GM18498 (cell line): ENCODE measurements around the gene AMPD3.

Source experiments
- ATAC-seq: cut with Tn5 transposase; IDR thresholded peaks from one replicate; pipeline ENCODE4 v1.9.1; 2021; ENCODE audit warnings: mild to moderate bottlenecking, moderate library complexity; ENCODE audit not compliant: unreplicated experiment

Gene AMPD3

DNA sequence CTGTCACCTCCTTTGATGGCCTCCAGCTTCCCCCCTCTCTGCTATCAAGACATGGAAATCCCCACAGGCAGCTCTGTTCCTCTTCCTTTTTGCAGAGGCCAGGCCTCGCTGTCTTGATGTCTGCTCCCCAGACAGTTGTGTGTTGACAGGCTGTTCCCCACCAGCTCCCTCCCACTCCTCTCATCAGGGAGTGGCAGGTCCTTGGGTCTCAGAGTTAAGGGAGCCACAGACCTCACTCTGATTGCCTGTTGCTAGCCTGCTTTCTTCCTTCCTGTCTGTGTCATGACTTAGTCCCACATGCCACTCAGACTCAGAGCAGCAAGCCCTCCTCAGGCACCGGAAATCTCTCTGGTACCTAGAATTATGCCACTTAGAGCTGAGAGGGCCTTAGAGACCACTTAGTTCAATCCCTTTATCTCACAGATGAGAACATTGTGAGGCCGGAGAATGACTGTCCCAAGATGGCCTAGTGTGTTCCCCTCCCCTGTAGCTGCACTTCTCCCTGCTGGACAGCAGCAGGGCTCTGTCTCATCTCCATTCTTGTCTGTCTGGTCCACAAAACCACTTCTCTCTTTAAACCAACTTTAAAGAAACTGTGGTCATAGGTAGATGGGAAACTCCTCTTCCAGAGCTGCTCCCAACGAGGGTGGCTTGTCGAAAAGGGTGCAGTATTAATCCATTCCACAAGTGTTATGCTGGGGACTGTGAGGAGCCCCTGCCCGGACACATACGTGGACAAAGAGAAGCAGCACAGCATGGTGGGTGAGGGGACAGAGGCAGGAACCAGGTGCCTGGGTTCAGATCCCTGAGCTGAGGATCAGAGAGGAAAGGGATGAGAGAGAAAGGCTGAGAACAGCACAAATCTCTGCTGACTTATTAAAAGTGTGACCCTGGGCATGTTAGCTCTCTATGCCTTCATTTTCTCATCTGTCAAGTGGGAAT is 4.2 kb downstream of the AMPD3 start:
- peak; percentile 51 for ATAC-seq

GRCh38 chr11:10460611-10461275 is 5.7 kb downstream of the AMPD3 start:
- peak; percentile 26 for ATAC-seq

GRCh38 chr11:10461276-10461790 is 6.3 kb downstream of the AMPD3 start:
- no peak for ATAC-seq

- no peak for ATAC-seq
Observed at GRCh38 chr11:10462746-10463300, 7.8 kb downstream of the AMPD3 start.

GRCh38 chr11:10473371-10473770 is 18.3 kb downstream of the AMPD3 start:
- no peak for ATAC-seq

GRCh38 chr11:10474551-10474950 is 19.5 kb downstream of the AMPD3 start:
- no peak for ATAC-seq

GRCh38 chr11:10476342-10476741 is 21.3 kb downstream of the AMPD3 start:
- no peak for ATAC-seq

- ATAC-seq: no peak
Observed at GRCh38 chr11:10476927-10477689, 22.0 kb downstream of the AMPD3 start.

DNA sequence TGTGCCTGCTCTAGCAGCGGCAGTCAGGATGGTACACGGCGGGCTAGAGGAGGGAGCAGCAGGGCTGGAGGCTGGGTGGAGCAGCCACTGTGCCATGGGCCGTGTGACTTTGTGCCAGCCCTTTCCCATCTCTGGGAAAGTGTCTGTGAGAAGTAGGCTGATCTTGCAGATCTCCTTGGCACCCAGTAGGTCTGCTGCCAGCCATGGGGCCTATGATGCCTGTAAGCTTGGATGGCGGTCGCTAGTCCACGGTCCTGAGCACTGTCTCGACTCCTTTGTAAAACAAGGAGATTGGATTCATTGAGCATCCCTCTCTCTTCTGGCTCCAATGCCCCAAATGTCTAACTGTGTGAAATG is 22.6 kb downstream of the AMPD3 start:
- no peak for ATAC-seq

- ATAC-seq: no peak
Observed at GRCh38 chr11:10478066-10478465, 23.0 kb downstream of the AMPD3 start.

GRCh38 chr11:10478574-10479550 is 23.8 kb downstream of the AMPD3 start:
- no peak for ATAC-seq

- no peak for ATAC-seq
Observed at GRCh38 chr11:10480026-10480425, 25.0 kb downstream of the AMPD3 start.

GRCh38 chr11:10480760-10481159 is 25.7 kb downstream of the AMPD3 start:
- no peak for ATAC-seq

DNA sequence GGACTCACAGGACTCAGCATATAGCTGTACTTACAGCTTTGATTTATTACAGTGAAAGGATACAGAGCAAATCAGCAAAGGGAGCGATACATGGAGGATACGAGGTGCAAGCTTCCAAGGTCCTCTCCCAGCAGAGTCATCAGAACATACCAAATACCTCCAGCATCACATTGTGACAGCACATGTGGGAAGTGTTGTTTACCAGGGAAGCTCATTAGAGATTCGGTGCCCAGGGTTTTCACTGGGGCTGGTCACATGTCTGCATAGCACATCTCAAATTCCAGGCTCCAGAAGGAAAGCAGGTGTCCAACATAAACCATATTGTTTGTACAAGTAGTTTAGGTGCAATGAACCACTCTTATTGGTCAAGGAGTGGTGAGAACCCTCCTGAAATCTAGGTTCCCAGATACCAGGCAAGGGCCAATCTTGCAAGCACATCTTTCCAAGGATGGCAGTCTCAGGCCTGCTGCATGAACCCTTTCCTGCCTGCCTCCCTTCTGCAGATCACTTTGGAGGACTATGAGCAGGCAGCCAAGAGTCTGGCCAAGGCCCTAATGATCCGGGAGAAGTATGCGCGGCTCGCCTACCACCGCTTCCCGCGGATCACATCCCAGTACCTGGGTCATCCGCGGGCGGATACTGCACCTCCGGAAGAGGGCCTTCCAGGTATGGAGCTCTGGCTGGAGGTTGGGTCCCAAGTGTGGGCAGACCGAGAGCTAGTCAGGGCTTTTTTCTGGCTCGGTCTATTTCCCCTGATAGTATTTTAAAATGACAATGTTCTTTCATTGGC is 26.7 kb downstream of the AMPD3 start:
- ATAC-seq: no peak

DNA sequence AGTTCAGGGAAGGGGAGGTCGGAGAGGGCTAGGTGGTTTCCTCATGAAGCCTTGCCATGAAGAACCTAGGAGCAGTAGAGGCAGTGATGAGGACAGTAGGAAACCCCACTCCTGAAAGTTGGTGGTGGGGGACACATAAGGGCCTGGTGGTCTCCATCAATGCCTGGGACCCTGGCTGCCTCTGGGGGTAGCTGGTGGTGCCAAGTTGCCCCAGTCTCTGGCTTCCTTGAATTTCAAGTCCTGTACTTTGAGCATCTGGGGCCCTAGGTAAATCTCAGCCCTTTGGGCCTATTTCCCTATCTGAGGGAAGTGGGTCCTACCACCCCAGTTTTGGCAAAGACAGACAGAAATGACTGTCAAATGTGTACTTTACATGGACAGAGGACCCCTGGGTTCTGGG is 28.1 kb downstream of the AMPD3 start:
- no peak for ATAC-seq

- no peak for ATAC-seq
Observed at GRCh38 chr11:10483584-10483983, 28.5 kb downstream of the AMPD3 start.

DNA sequence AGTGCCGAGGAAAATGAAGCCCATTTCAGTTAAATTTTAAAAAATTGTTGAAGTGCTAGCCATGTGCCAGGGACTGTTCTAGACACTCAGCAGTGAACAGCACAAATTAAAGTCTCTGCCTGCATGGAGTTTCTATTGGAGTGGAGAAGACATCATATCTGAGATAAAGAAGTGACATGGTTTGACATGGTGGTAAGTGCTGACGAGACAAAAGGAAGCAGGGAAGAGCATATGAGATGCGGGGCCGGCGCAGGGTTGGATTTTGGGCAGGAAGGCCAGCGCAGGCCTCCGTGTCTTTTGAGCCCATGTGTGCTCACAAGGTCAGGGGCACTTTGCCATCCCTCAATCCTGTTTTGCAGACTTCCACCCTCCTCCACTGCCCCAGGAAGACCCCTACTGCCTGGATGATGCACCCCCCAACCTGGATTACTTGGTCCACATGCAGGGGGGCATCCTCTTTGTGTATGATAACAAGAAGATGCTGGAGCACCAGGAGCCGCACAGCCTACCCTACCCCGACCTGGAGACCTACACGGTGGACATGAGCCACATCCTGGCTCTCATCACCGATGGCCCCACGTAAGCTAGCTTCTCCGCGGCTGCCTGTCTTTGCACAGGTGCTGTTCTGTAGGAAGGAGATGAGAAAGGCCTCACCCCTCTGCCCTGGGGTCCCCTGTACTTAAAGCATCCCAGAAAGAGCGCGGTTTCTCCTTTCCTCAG is 29.6 kb downstream of the AMPD3 start:
- ATAC-seq: no peak

DNA sequence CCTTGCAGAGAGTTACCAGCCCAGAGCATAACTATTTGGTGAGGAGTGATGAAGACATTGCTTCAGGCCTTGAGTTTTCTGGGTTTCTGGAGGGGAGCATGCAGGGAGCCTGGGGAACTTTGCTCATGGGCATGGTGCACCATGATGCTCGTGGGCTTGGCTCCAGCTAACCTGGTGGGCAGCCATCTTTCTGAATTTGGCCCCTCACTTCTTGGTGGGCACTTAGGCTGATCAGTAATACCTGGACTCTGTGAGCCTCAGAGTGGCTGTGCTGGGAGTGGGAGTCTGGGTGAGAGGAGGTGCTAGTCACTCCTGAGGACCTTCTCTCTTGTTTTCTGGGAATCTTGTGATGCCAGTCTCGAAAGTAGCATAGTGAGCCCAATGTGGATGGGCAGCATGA is 30.6 kb downstream of the AMPD3 start:
- no peak for ATAC-seq
